Stimulated activated CD4-positive, alpha-beta T cell treated with anti-CD3 and anti-CD28 coated beads, Interleukin-1b, Interleukin-23, amount 100 ng/mL, for 1 hour (primary cell): Measurements from ENCODE around the gene SERGEF.

ENCODE experiments used
- DNase-seq, 2 donors: peaks; one replicate each; pipeline ENCODE4 v3.0.0-alpha.2; 2020; ENCODE audit warnings: low read depth in 2 of 2

The SERGEF gene

DNA sequence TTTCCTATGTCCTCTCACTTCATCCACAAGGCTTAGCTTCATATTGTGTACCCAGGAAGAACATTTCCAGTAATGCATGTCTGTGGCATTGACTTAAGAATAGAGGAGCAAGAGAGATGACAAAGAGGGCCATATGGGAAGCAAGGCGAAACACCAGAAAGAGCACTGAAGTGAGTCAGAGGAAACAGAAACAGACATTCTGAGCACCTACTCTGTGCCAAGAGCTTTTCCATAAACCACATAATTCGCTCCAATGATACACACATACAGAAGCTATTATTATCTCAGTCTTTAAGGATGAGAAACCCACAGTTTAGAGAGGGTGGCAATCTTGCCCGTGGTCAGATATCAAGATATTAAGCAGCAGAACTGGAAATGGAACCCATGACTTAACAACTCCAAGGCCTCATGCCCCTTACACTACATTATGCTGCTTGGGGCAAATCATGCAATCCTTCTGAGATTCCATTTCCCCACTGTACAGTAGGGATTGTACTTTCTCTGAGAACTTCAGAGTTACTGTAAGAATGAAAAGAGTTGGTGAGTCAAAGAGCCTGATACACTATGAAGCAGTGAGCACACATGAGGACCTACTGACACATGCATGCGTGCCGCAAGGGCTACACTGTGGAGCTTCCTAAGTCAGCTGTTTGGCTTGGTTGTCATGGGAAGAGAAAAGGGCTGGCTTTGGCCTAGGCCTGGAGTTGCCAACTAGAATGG, 151.7 kb downstream of the SERGEF start:
- no peak for DNase-seq

DNA sequence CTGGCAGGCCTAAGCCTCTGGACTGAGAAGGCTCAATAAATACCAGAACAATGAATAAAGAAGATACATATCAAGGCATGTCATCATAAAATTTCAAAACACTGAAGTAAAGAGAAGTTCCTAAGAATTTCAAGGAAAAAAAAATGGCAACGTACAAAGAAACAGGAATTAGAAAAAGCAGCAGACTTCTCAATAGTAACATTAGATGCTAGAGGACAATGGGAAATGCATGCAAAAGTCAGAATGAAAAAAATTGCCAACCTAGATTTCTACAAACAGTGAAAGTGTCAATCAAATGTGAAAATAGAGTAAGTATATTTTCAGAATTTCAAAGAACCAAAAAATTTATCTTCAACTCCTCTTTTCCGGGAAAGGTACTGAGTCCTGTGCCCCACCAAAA, 153.3 kb downstream of the SERGEF start:
- DNase-seq = no peak

DNA sequence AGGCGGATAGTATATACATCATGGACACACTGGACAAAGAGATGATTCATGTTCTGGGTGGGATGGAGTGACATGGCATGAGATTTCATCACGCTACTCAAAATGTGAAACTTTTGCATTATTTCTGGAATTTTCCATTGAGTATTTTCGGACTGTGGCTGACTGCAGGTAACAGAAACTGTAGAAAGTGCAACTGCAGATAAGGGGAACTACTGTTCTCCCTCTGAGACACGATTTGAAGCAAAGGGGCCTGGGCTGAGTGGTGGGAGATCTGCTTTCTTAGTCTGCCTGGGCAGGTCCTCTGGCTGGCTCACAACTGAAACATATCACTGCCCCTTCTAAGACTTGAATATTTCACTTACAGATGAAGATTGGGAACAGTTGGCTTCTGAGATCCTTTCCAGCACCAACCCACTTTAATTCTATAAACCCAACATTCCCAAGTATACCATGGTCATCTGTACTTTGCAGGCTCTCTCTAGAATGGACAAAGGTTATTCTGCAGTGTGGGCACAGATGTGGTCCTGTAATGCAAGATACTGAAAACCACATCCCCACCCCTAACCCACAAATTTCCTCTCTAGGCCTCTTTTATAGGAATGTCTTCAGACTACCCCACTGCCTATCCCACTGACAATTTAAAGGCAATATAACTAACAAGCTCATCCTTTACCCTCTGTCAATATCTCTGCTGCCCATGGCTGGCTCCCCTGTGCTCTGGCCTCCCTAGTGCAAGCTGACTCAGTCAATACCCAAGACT, 157.1 kb downstream of the SERGEF start:
- DNase-seq = no peak

DNA sequence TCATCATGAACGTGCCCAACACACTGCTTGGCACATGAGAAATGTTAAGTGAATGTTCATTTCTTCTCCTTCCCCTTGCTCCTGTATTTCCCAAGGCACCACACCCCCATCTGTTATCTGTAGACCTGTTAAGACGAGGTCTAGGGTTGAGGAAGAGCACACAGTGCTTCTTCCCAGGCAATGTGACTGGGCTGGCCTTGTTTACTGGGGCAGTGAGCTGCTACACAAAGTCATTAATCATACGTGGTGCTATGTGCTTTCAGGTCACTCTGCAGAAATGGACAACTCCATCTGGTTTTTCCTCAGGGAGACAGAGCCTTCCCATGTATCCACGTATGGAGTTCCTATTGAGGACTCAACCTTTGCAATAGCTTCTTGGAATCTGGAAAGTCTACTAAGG, 159.6 kb downstream of the SERGEF start:
- no peak for DNase-seq

DNA sequence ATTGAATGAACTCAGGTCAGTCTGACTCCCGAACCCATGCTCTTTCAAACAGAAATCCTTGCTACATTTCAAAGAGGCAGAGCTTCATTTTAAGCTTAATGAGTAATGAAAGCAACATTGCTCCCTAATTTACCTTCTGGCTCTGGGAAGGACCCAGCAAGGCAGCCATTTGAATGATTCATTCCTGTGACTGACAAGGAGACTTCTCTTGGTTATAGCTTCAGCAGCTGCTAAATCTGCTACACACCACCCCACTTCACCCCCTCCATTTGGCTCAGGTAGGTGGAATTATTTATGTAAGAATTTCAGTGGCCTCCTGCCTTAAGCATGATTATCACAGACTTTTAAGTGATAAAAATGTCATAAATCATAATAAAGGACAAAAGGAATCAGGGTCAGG, 160.6 kb downstream of the SERGEF start:
- DNase-seq = no peak

DNA sequence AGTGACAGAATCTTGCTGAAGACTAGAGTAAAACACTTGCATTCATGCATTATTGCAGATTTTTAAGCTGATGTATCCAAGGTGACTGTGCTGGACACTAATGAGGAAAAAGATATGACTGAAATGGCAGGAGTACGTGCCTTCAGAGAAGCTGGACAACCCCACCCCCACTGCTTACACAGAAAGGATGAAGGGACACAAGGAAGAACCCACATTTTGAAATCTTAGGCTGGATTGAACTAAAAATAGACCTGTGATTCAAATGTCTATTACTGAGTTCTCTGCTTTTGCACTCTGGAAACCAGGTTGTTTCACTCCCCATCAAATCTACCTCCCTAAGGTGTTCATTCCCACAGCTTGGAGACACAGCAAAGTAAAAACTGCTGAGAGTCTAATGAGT, 161.2 kb downstream of the SERGEF start:
- DNase-seq = no peak

DNA sequence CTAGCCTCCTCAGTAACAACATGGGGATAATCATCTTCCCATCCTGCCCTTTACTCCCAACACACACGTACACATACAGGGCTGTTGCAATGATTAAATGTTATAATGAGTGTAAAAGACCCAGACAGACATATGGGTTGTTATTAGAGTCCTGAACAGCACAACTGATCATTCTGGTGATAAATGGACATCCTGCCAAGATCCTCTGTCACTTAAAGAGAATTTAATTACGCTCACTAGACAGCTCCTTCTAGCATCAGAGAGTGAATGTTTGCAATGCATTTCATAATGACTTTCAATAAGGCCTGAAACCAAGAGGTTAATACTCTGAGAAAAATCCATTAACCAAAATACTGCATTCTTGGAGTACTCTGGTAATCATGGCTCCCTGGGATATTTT, 162.5 kb downstream of the SERGEF start:
- DNase-seq = no peak

DNA sequence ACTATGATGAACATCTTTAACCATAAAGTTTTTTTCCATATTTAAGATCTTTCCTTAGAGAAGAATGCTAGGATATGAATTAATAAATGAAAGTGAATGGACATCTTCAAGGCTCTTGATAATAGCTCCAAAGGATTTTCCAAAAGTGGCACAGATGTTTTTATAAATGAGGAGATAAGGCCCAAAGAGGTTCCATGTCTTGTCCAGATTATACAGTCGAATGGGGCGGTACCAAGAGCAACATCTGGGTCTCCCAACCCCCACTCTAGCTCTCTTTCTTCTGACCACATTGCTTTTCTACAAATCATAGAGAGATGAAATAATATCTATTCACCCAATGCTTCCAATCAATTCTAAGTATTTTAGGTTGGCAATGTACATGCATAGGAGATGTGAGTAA, 164.1 kb downstream of the SERGEF start:
- DNase-seq = no peak

DNA sequence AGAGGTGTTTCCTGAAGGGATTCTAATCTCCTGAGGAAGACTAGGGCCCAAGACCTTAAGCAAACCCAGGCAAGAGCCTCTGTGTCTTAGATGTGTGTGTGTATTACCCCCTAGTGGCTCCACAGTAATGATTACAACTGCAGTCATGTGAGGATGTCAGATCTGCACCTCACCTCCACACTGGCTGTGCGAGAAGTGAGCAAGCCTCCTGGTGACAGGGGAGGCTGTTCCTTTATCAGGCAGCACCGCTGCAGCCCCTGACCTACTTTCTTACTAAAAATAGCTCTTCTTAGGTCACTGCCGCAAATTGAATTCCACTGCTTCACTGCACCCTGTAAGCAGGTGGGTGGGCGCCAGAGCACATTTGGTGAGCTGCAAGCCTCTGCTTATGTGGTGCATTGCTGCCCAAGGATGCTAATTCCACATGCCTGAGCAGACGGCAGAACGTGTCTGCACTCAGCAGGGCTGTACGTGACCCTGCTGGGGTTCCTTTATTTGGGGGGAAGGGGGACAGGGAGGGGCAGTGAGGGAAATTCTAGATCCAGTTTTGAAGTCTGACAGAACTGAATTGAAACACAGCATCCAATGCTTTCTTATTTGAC, 165.9 kb downstream of the SERGEF start:
- DNase-seq = no peak

DNA sequence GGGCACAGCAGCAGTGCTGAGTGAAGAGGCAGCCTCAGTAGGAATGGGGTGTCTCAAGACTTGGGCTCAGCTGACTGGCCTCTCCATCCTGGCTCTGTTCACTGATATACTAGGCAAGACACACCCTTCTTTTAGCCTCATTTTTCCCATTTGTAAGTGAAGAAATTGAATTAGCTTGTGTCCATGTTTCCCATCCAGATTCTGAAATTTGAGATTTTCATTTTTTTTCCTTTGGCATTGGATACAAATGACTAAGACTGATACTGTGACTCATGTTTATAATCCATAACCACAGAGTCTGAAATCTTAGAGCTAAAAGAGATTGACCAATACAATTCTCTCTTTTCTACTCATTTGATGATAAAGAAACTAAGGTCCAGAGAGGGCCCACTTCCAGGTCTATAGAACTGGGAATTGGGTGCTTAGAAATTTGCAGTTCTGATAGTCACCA, 167.4 kb downstream of the SERGEF start:
- no peak for DNase-seq

DNA sequence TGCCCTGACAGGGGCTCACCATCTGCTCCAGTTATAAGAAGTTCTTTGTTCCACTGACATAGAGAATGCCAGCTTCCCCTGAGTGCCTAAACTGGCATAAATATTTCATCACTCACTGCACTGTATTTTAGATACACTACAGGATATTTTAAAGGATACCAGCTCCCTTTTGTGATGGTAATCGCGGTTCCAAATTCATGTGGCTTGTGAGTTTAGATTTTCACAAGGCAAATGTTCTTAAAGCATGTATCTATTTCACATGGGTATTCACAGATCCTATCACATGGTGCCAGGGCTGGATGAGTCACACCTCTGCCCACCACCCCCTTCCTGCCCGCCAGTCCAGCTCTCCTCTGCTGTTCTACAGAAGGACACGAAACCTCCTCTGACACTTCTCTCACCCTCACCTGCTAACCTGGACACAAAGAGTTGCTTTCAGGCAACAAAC, 172.7 kb downstream of the SERGEF start:
- no peak for DNase-seq

DNA sequence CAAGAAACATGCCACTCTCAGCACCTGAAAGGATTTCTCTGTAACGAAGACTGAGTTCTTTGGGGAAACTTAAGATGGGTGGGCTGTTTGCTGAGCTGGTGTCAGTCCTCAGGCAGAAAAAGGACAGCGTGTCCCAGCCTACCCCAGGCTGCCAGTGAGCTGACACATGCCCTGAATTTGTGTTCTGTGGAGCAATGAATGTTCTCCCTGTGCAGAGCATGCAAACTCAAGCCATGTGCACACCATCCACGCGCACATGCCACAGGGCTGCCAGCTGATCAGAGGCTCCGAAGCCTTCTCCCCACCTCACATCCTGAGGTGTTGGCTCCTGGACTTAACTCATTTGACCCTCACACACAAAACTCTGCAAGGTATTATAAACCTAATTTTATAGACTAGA, 173.4 kb downstream of the SERGEF start:
- DNase-seq = no peak

DNA sequence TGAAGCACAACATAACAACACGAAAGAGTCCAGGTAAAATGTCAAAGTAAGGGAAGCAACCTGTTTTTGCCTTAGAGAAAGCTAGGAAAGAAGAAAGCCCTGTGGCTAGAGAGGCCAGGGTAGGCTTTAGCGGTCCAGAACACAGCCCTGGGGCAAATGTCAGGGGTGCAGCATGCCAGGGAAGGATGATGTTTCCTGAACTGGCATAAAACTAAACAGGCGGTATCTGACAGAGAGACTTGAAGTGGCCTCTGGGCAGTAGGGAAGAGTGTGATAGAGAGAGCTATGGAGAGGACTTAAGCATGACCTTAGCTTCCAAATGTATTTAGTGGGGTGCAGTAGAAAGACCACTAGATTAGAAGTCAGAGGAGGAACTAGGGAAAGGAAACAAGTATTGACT, 174.7 kb downstream of the SERGEF start:
- no peak for DNase-seq

DNA sequence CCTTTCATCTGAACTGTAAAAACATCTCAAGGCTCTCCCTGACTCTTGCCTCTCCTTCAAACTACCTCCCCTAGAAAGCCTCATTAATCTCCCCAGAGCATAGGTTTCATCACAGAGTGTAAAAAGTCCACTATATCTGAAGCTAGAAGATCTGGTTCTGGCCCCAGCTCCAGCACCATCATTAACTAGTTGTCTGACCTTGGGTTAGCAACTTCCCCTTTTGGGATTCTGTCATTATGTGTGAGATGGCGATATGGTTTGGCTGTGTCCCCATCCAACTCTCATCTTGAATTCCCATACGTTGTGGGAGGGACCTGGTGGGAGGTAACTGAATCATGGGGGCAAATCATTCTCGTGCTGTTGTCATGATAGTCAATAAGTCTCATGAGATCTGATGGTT, 181.0 kb downstream of the SERGEF start:
- no peak for DNase-seq

DNA sequence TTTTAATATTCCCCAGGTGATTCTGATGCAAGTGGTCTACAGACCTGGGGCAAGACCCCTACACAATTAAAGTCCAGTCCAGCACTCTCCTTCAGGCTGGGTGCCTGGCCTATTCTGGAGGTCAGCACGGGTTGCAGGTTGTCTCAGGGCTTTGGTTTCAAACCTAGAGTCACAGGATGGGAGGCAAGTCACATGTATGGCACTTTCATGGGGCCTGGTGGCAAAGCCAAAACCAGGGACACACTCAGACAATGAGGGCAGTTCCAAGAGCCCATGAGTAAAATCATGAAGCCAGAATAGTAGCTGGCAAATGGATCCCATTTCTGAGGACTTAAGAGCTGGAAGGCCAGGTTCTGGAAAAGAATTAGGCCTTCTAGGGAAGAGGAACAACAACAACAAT, 181.6 kb downstream of the SERGEF start:
- DNase-seq = no peak

DNA sequence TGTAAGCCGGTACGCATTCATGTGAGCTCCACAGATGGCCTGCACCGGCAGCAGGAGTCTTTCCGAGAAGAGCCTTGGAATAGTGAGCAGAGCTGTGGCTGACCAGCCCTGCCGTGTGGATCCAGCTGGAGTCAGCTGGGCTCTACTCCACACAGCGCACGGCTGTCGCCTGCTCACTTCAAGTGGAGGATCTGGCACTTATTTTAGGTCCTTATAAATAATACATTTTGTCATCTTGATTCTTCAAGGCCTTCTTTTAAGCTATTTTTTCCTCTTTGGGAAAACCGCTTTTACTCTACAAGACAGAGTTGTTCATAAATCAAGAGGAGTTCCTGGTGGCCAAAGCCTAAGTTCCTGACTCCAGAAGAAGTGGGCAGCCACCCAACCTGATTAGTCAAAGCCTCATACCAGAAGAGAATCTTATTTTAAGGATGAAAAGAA, 184.5 kb downstream of the SERGEF start:
- DNase-seq = no peak

DNA sequence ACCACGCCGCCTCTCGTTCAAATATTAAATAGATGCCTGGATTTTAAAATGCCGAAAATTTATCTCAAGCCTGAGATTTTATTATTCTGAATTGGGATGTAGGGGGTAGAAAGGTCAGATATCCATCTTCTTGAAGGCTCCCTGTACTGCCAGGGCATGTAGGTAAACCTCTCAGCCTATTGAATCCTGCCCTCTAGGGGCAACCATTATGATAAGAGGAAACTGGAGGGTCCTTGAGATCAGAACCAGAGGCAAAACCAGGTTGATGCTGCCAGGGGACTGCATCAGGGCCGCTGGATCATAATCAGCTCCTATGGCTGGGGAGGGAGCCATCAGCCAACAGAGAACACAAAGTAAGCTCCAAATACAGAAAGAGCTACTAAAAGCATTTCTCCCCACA, 185.8 kb downstream of the SERGEF start:
- DNase-seq = no peak

DNA sequence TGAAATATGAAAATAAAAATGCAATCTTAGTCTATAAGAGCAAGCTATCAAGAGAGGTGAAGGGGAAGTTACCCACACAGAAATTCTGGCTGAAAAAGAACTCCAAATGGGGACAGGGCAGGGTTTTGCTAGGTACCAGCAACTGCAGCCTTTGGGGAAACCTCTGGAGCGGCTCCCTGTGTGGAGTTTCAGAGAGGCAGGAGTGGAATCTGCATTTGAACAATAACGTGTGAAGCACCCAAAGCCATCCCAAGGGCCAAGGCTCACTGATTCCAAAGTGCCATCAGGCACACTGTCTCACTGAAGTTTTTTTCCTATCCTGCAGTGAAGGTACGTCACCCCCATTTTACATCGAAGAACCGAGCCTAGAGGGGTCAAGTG, 190.5 kb downstream of the SERGEF start:
- DNase-seq = no peak

DNA sequence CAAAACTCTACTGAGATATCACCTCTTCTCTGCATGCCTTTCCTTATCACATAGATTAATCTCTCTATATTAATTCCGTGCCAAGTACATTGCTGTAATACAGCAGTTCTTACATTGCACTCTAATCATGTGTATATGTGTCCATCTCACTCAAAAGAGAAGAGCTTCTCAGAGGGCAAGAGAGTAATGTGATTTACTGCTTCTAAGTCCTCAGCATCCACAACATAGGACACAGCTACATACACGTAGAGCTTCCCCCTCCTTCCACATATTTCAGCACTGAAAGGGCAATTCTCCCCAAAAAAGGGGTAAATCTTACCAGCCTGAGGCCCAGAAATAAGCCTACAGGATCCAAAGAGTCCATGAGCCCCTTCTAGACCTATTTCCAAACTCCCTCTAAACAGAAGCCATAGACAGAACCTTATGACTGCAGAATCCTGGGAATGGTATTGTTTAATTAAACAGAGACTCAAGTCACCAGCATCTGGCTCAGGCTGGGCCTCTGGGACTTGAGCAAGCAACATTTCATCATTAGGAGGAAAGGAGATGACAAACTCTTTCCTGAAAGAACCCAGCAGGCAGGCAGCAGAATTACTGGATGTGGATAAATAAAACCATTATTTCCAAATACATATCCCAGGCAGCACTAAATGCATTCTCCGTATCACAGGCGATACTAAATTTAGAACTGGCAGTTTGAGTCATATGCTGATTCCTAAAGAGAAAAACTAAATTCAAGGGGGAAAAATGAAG, 191.0 kb downstream of the SERGEF start:
- DNase-seq = no peak

DNA sequence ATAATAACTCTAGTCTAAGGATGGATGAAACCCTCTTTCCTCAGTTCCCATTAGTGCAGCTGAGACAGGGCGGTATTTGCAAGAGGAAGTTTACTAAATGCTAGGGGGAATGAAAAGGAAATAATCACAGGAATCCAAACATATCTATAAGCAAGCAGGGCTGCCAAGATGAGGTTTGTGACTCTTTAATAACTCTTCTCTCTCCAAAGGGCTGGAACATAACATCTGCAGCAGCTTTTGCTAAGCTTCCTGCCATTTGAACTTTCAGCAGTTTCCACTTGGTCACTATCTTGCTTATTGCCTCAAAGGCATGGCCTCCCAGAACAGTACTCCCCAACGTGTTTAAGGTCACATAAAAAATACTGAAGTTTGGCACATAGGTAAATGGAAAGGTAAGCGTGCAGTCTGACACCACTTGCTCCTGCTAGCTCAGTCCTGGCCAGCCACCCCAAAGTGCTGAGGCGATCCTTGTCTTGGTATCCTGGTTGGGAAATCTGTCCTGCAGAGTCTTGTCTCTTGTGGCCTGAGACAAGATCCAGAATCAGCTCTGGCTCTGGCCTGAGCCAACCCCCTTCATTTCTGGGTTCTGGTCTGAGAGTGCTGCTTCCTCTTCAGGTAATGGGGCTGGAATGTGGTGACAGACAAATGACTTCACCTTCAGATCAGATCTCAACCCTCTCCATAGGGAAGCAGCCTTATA, 196.5 kb downstream of the SERGEF start:
- DNase-seq = no peak

DNA sequence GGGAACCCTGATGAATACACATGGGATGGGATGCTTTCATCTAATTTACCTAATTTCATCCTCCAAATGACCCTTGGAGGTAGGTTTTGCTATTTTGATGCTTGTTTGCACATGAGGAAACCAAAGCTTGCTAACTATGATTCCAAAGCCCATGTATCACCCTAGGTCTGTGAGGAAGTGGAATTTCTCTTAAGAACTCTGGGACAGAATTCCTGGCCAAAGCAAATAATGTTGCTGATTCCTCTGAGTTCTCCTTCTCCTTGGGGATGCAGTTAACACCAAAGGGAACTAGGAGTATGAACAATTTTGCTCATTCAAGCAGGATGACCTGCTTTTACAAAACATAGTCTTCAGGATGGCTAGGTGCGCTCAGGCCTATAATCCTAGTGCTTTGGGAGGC, 198.3 kb downstream of the SERGEF start:
- no peak for DNase-seq
